Measurements from ENCODE around the gene BMPER. TPM values are rescaled to one million over a fixed set of nuclear protein-coding genes. Genes with fewer than 3 reads are reported as not detected.

The BMPER gene
- total RNA-seq, 1 donor from 2014 or later: 0.56 TPM

- TF ChIP-seq, protein P1, sequence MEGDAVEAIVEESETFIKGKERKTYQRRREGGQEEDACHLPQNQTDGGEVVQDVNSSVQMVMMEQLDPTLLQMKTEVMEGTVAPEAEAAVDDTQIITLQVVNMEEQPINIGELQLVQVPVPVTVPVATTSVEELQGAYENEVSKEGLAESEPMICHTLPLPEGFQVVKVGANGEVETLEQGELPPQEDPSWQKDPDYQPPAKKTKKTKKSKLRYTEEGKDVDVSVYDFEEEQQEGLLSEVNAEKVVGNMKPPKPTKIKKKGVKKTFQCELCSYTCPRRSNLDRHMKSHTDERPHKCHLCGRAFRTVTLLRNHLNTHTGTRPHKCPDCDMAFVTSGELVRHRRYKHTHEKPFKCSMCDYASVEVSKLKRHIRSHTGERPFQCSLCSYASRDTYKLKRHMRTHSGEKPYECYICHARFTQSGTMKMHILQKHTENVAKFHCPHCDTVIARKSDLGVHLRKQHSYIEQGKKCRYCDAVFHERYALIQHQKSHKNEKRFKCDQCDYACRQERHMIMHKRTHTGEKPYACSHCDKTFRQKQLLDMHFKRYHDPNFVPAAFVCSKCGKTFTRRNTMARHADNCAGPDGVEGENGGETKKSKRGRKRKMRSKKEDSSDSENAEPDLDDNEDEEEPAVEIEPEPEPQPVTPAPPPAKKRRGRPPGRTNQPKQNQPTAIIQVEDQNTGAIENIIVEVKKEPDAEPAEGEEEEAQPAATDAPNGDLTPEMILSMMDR (IDR thresholded peaks at IDR 0.05): no peak
- no peak overlapping the region for H3K27ac Mint-ChIP-seq (ENCODE audit: unreplicated experiment)
- no peak overlapping the region for H3K4me3 Mint-ChIP-seq (ENCODE audit: unreplicated experiment)
- no peaks in the 10 kb centered on the region for H3K27me3 Mint-ChIP-seq (ENCODE audit: unreplicated experiment)
- H3K9me3 Mint-ChIP-seq (ENCODE audit: unreplicated experiment): no peaks in the 10 kb centered on the region
- H3K4me1 Mint-ChIP-seq (ENCODE audit: unreplicated experiment): peaks cover 21% of the 10 kb centered on the region
- no peak for DNase-seq (ENCODE audit: extremely low spot score, unreplicated experiment)
- no peaks in the 10 kb centered on the region for H3K36me3 Mint-ChIP-seq (ENCODE audit: unreplicated experiment)
Measured at GRCh38 chr7:33887266-33887975, 17.9 kb upstream of the BMPER start.

DNA sequence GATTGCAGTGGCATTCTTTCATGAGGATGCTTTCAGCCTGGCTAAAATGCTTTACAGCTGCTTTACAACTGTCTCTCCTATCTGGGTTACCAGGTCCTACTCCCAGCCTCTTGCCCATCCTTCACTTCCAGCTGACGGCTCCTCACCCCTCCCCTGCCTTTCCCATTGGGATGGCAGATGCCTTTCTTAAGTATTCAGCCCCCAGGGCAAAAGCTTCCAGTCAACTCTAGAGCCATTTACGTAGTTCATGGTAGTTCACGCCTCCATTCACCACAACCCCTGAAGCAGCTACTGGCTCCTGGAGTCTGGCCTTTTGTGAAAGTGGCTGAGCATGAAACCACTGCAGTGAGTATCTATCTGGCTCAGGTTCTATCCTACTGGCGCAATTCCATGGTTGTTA lies 17.2 kb upstream of the BMPER start:
- Mint-ChIP-seq H3K36me3 (ENCODE audit: unreplicated experiment) (no peaks in the 10 kb centered on the region), H3K27me3 (ENCODE audit: unreplicated experiment) (no peaks in the 10 kb centered on the region)
- no peak for DNase-seq (ENCODE audit: extremely low spot score, unreplicated experiment)

DNA sequence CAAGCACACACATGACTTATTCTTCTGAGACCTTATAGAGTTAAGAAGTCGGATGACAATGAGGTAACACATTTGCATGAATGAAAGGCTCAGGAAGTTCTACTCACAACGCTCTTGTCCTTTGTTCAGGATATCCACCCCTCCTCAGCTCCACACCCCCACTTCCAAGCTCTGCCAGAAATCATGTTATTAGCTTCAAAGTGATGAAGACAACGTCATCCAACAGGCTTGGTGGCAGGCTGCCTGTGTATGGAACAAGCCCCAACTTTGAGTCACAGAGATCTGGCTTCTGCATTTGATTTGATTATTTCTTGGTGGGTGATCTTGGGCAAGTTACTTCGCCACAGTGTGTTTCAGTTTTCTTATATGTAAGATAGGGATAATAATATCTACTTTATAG lies 12.4 kb upstream of the BMPER start:
- Mint-ChIP-seq H3K9me3 (ENCODE audit: unreplicated experiment) (no peaks in the 10 kb centered on the region), H3K4me1 (ENCODE audit: unreplicated experiment) (peaks cover 8% of the 10 kb centered on the region), H3K4me3 (ENCODE audit: unreplicated experiment) (no peak overlapping the region), H3K27ac (ENCODE audit: unreplicated experiment) (no peak overlapping the region), H3K27me3 (ENCODE audit: unreplicated experiment) (no peaks in the 10 kb centered on the region), H3K36me3 (ENCODE audit: unreplicated experiment) (no peaks in the 10 kb centered on the region)
- no peak for DNase-seq (ENCODE audit: extremely low spot score, unreplicated experiment)
- TF ChIP-seq, protein P1 (IDR thresholded peaks at IDR 0.05): no peak

More for the DNA sequence above, 17.2 kb upstream of the BMPER start:
- Mint-ChIP-seq H3K27ac (ENCODE audit: unreplicated experiment) (no peak overlapping the region), H3K9me3 (ENCODE audit: unreplicated experiment) (no peaks in the 10 kb centered on the region), H3K4me3 (ENCODE audit: unreplicated experiment) (no peak overlapping the region), H3K4me1 (ENCODE audit: unreplicated experiment) (peaks cover 21% of the 10 kb centered on the region)
- TF ChIP-seq, protein P1 (IDR thresholded peaks at IDR 0.05): no peak

- Mint-ChIP-seq H3K4me3 (ENCODE audit: unreplicated experiment) (no peak overlapping the region), H3K4me1 (ENCODE audit: unreplicated experiment) (peaks cover 5% of the 10 kb centered on the region), H3K27ac (ENCODE audit: unreplicated experiment) (no peak overlapping the region), H3K27me3 (ENCODE audit: unreplicated experiment) (no peaks in the 10 kb centered on the region), H3K9me3 (ENCODE audit: unreplicated experiment) (no peaks in the 10 kb centered on the region), H3K36me3 (ENCODE audit: unreplicated experiment) (no peaks in the 10 kb centered on the region)
- TF ChIP-seq, protein P1 (IDR thresholded peaks at IDR 0.05): no peak
- DNase-seq (ENCODE audit: extremely low spot score, unreplicated experiment): no peak
Measured at GRCh38 chr7:33893377-33893776, 12.0 kb upstream of the BMPER start.

GRCh38 chr7:33895025-33895804 lies 10.1 kb upstream of the BMPER start:
- Mint-ChIP-seq H3K4me3 (ENCODE audit: unreplicated experiment) (no peak overlapping the region), H3K4me1 (ENCODE audit: unreplicated experiment) (peaks cover 5% of the 10 kb centered on the region), H3K27me3 (ENCODE audit: unreplicated experiment) (peaks cover 8% of the 10 kb centered on the region), H3K36me3 (ENCODE audit: unreplicated experiment) (no peaks in the 10 kb centered on the region), H3K27ac (ENCODE audit: unreplicated experiment) (no peak overlapping the region), H3K9me3 (ENCODE audit: unreplicated experiment) (no peaks in the 10 kb centered on the region)
- DNase-seq (ENCODE audit: extremely low spot score, unreplicated experiment): peak; percentile 93
- TF ChIP-seq, protein P1 (IDR thresholded peaks at IDR 0.05): peak; percentile 97
